Ovary (tissue), 3 donors: Measurements from ENCODE around the gene SLC23A2.

Source experiments
- EP300 ChIP-seq: sonication (generic); formaldehyde crosslinking; IDR thresholded peaks from one replicate; pipeline ENCODE4 v1.6.1; 2017; ENCODE audit warnings: antibody characterized with exemption
- POLR2A ChIP-seq: fragments of 450-650 bp; IDR thresholded peaks from one replicate; pipeline ENCODE4 v1.6.1; 2017; ENCODE audit warnings: antibody characterized with exemption, mild to moderate bottlenecking, moderate library complexity
- TF ChIP-seq, protein P1 (sequence below), 3 donors: fragments of 450-650 bp in 2 of 3; fragments of 200-600 bp in 1 of 3; IDR thresholded peaks; one replicate each; pipeline versions ENCODE4 v1.5.1 to v1.8.0; 2016 to 2022; ENCODE audit warnings: antibody characterized with exemption in 3 of 3, mild to moderate bottlenecking in 1 of 3
- donor health status: DM: no; HTN: no; CAD: no.

DNA sequence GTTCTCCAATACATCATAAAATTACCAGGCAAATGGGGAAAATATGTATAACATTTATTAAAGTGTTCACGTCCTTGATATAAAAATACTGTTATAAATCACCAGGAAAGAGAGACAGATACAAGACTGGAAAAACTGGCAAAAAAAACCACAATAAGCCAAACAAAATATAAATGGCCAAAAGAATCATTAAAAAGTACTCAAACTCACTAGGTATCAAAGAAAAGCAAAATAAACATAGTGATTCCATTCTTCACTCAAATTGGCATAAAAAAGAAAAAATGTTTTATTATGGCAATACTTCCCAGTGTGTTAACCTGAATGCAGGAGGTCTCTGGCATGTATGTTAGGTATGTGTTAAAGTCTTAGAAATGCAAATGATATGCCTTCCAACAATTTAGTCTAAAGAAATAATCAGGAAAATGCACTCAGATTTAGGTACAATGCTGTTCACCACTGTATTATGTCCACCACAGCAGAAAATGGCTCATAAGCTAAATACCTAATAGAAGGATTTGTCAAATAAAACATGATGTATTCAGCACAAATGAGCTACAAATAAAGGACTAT lies 21.4 kb downstream of the SLC23A2 start:
- TF ChIP-seq, protein P1, sequence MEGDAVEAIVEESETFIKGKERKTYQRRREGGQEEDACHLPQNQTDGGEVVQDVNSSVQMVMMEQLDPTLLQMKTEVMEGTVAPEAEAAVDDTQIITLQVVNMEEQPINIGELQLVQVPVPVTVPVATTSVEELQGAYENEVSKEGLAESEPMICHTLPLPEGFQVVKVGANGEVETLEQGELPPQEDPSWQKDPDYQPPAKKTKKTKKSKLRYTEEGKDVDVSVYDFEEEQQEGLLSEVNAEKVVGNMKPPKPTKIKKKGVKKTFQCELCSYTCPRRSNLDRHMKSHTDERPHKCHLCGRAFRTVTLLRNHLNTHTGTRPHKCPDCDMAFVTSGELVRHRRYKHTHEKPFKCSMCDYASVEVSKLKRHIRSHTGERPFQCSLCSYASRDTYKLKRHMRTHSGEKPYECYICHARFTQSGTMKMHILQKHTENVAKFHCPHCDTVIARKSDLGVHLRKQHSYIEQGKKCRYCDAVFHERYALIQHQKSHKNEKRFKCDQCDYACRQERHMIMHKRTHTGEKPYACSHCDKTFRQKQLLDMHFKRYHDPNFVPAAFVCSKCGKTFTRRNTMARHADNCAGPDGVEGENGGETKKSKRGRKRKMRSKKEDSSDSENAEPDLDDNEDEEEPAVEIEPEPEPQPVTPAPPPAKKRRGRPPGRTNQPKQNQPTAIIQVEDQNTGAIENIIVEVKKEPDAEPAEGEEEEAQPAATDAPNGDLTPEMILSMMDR (IDR thresholded peaks at IDR 0.05): no peak
- TF ChIP-seq POLR2A (no peak), EP300 (no peak)
